Erythroblast (primary cell): ENCODE data around the gene GPRASP1.

Experiments
- GATA1 ChIP-seq: IDR thresholded peaks from 2 replicates; pipeline ENCODE4 v1.6.1; 2011; ENCODE audit warnings: low read depth, mild to moderate bottlenecking, control low read depth, low read length, moderate library complexity
- POLR2A ChIP-seq: IDR thresholded peaks from 2 replicates; pipeline ENCODE4 v1.6.1; 2011; ENCODE audit warnings: mild to moderate bottlenecking, low read length

- no peak for TF ChIP-seq POLR2A
- TF ChIP-seq GATA1, result no peak
Measured at GRCh38 chrX:102696306-102696705, 45.0 kb downstream of the GPRASP1 start.
